Kidney (tissue), 14 donors: ENCODE results near the gene VGLL4. TPM values are rescaled to one million over a fixed set of nuclear protein-coding genes. Genes with fewer than 3 reads are reported as not detected.
"Not testable (repeated sequence)": the region's sequence is repeated elsewhere in the genome, so short reads cannot be mapped to it uniquely, and the experiment has no call there.

ENCODE experiments used
- DNase-seq, 5 donors: peaks; one replicate each; pipeline ENCODE4 v3.0.0-alpha.2; 2013 to 2020
- FAIRE-seq: peaks from 2 replicates; lab custom pipeline; 2012; peaks lifted over from hg19 to GRCh38; lab: Jason Lieb, UNC
- H3K27ac ChIP-seq, 2 donors: one replicate each; pipeline ENCODE4 v1.7.0; 2013; ENCODE audit warnings: low read depth in 2 of 2, low read length in 2 of 2, inconsistent platforms in 1 of 2
- H3K27me3 ChIP-seq: one replicate; pipeline ENCODE4 v1.7.1; 2013; ENCODE audit warnings: low read length, inconsistent platforms; ENCODE audit not compliant: control insufficient read depth, insufficient read depth
- H3K36me3 ChIP-seq, 3 donors: one replicate each; pipeline versions ENCODE4 v1.7.0 to v1.7.1; 2013; ENCODE audit warnings: low read length in 3 of 3, control low read depth in 1 of 3, inconsistent platforms in 1 of 3; ENCODE audit not compliant: insufficient read depth in 3 of 3, control insufficient read depth in 2 of 3
- H3K4me1 ChIP-seq, 3 donors: one replicate each; pipeline versions ENCODE4 v1.7.0 to v1.7.1; 2013; ENCODE audit warnings: low read length in 3 of 3, inconsistent platforms in 1 of 3, low read depth in 1 of 3; ENCODE audit not compliant: control insufficient read depth in 2 of 3, insufficient read depth in 2 of 3
- H3K4me3 ChIP-seq, 3 donors: one replicate each; pipeline versions ENCODE4 v1.7.0 to v1.8.1; 2013; ENCODE audit warnings: low read length in 3 of 3, control low read depth in 1 of 3, inconsistent platforms in 1 of 3
- H3K9ac ChIP-seq, 3 donors: one replicate each; pipeline versions ENCODE4 v1.7.0 to v1.7.1; 2013; ENCODE audit warnings: low read length in 3 of 3, control low read depth in 1 of 3, inconsistent platforms in 1 of 3
- H3K9me3 ChIP-seq, 3 donors: one replicate each; pipeline versions ENCODE4 v1.7.0 to v1.7.1; 2013; ENCODE audit warnings: low read length in 3 of 3, control low read depth in 1 of 3, inconsistent platforms in 1 of 3; ENCODE audit not compliant: control insufficient read depth in 2 of 3, insufficient read depth in 1 of 3
- CTCF ChIP-seq: IDR thresholded peaks from 3 replicates; pipeline ENCODE4 v1.5.1; 2012; ENCODE audit warnings: mild to moderate bottlenecking, moderate library complexity, borderline replicate concordance; ENCODE audit not compliant: insufficient read depth; ENCODE audit errors: extremely low read depth
- intact Hi-C: fragments of 100-400 bp; cut with DNase I; formaldehyde crosslinking; loops from one replicate; pipeline ENCODE4 v1.11.1; 2022
- polyA plus RNA-seq: library from polyadenylated mRNA; stranded (reverse); fragments of 350-450 nt; fragmentation: Illumina TruSeq; extraction: RNeasy Lipid Tissue Mini Kit (QIAGEN cat#74804); gene quantifications from one replicate; pipeline ENCODE4 v1.2.3, GENCODE V29; 2014; ENCODE audit warnings: low read depth, low replicate concordance; ENCODE audit not compliant: insufficient read depth
- total RNA-seq: library from RNA; stranded (reverse); fragmentation: NEBNext Ultra II Directional; extraction: Animal tissue kit (Norgen Biotek cat#: 25700); gene quantifications from one replicate; pipeline ENCODE4 v1.2.1, GENCODE V29; 2021
- donor health status: control.
- donor health status: control.
- donor health status: control.
- donor health status: control.
- donor health status: control.
- donor health status: DM: yes; HTN: yes; CAD: no.
- donor health status: Normal renal cell carcinoma (clear cell type).

VGLL4 gene
- total and polyA plus RNA-seq, 2 donors from 2014 or later, result 41.4 to 78.5 TPM

GRCh38 chr3:11574981-11575669, 68.6 kb downstream of the VGLL4 start:
- Histone ChIP-seq H3K27me3 (no peaks in the 10 kb centered on the region), H3K9ac (no peak overlapping the region), H3K9me3 (no peaks in the 10 kb centered on the region), H3K4me1 (peaks cover 0 to 9% (median 0%) of the 10 kb centered on the region in 3 donors), H3K4me3 (no peak overlapping the region), H3K27ac (no peak overlapping the region), H3K36me3 (no peaks in the 10 kb centered on the region)
- FAIRE-seq, result no peak
- TF ChIP-seq CTCF, result no peak
- intact Hi-C loops, result no loop called here
- no peak for DNase-seq

GRCh38 chr3:11572660-11573059, 71.1 kb downstream of the VGLL4 start:
- H3K4me1 ChIP-seq, H3K36me3 ChIP-seq, H3K9me3 ChIP-seq, FAIRE-seq, H3K27me3 ChIP-seq, H3K27ac ChIP-seq, DNase-seq, H3K9ac ChIP-seq, intact Hi-C loops, H3K4me3 ChIP-seq: not testable (repeated sequence)

- H3K27ac ChIP-seq, result peak overlapping the region; percentile 8 to 33
- peaks cover 0 to 2% (median 0%) of the 10 kb centered on the region in 3 donors for H3K36me3 ChIP-seq
- no peaks in the 10 kb centered on the region for H3K27me3 ChIP-seq
- H3K4me3 ChIP-seq, result no peak overlapping the region
- TF ChIP-seq CTCF, result no peak
- H3K9ac ChIP-seq, result no peak overlapping the region
- no peak for DNase-seq
- intact Hi-C loops, result no loop called here
- no peaks in the 10 kb centered on the region for H3K9me3 ChIP-seq
- H3K4me1 ChIP-seq, result peaks cover 0 to 3% (median 0%) of the 10 kb centered on the region in 3 donors
- FAIRE-seq, result no peak
Observed at GRCh38 chr3:11570789-11571495, 72.8 kb downstream of the VGLL4 start.

- Histone ChIP-seq H3K9ac (no peak overlapping the region), H3K27me3 (no peaks in the 10 kb centered on the region), H3K36me3 (peaks cover 0 to 5% (median 4%) of the 10 kb centered on the region in 3 donors), H3K4me3 (no peak overlapping the region), H3K9me3 (no peaks in the 10 kb centered on the region), H3K27ac (peak overlapping the region in 1 of 2 donors; percentile 33), H3K4me1 (peaks cover 0 to 3% (median 0%) of the 10 kb centered on the region in 3 donors)
- no peak for DNase-seq
- intact Hi-C loops, result no loop called here
- TF ChIP-seq CTCF, result no peak
- FAIRE-seq, result no peak
Observed at GRCh38 chr3:11570251-11570650, 73.5 kb downstream of the VGLL4 start.
